Iris pigment epithelial cell (primary cell): Measurements from ENCODE around the gene CABP1.
"Not testable (repeated sequence)": the region's sequence is repeated elsewhere in the genome, so short reads cannot be mapped to it uniquely, and the experiment has no call there.

Source experiments
- DNase-seq: peaks from one replicate; pipeline ENCODE4 v3.0.0-alpha.2; 2011; ENCODE audit warnings: low read depth

CABP1 gene

GRCh38 chr12:120639771-120640721 is at the start of gene CABP1:
TSS of gene CABP1 (plus strand) at chr12:120640626. CDS start at chr12:120640686, 60 bp downstream.
- DNase-seq: no peak

GRCh38 chr12:120590741-120591407 is 49.6 kb upstream of the CABP1 start:
- no peak for DNase-seq

- DNase-seq: no peak
Measured at GRCh38 chr12:120592121-120593049, 48.0 kb upstream of the CABP1 start.

- no peak for DNase-seq
Measured at GRCh38 chr12:120596901-120597300, 43.5 kb upstream of the CABP1 start.

- DNase-seq: no peak
Measured at GRCh38 chr12:120597861-120598260, 42.6 kb upstream of the CABP1 start.

DNA sequence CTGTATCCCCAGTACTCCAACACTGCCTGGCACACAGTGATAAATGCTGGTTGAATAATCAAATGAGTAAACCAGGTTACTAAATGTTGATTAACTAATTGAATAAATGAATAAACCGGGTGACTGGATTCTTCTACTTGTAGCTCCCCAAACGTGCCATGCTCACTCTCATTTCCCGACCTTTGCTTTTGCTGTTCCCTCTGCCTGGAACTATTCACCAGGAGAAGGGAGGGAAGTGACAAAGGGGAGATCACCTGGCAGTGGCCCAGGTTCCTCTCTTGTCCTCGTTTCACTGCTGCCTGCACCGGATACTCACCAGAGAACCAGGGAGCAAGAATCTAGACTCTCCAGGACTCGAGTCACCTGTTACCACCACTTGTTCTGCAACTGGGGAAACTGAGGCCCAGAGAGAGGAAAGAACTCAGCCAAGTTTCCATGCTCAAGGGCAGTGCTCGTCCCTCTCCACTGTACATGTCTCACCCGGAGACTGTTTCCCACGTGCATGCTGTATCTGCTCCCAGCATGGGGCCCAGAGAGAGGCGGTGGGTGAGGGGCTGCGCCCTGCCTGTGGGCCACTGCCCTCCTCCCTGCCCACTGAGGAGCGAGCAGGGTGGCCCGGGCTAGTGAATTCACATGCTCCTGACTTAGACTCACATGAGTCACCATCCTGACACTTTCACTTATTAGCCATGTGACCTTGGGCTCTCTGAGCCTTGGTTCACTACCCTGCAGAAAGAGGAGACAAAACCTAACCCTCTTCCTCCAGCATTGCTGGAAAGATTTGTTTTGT is 41.6 kb upstream of the CABP1 start:
- peak; percentile 54 for DNase-seq

GRCh38 chr12:120599672-120600552 is 40.5 kb upstream of the CABP1 start:
- DNase-seq: no peak

GRCh38 chr12:120602416-120602815 is 38.0 kb upstream of the CABP1 start:
- DNase-seq: not testable (repeated sequence)

DNA sequence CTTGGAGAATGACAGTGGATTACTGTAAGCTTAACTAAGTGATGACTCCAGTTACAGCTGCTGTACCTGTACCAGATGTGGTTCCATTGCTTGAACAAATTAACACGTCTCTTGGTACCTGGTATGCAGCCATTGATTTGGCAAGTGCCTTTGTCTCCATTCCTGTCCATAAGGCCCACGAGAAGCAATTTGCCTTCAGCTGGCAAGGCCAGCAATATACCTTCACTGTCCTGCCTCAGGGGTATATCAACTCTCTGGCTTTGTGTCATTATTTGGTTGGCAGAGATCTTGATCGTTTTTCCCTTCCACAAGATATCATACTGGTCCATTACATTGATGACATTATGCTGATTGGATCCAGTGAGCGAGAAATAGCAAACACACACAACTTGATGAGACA is 29.9 kb upstream of the CABP1 start:
- DNase-seq: no peak

DNA sequence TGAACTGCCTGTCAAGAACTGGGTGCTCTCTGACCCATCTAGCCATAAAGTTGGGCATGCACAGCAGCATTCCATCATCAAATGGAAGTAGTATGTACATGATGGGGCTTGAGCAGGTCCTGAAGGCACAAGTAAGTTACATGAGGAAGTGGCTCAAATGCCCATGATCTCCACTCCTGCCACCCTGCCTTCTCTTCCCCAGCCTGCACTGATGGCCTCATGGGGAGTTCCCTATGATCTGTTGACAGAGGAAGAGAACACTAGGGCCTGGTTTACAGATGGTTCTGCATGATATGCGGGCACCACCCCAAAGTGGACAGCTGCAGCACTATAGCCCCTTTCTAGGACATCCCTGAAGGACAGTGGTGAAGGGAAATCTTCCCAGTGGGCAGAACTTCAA is 28.9 kb upstream of the CABP1 start:
- not testable (repeated sequence) for DNase-seq

DNA sequence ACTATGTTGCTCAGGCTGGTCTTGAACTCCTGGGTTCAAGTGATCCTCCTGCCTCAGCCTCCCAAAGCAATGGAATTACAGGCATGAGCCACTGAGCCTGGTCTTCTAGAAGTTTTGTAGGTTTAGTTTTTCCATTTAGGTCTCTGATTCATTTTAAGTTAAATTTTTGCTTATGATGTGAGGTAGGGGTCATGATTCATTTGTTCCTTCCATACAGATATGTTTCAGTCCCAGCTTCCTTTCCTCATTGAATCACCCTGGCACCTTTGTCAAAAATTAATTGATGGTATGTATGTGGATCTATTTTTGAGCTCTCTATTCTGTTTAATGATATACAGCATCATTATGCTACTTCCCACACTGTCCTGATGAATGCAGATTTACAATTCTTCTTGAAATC is 25.6 kb upstream of the CABP1 start:
- DNase-seq: no peak

DNA sequence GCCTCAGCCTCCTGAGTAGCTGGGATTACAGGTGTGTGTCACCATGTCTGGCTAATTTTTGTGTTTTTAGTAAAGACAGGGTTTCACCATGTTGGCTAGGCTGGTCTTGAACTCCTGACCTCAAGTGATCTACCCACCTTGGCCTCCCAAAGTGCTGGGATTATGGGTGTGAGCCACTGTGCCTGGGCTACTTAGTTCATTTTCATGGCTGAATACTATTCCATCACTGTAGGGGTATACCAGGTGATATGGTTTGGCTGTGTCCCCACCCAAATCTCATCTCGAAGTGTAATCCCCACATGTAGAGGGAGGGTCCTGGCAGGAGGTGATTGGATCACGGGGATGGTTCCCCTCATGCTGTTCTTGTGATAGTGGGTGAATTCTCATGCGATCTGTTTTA is 23.2 kb upstream of the CABP1 start:
- DNase-seq: not testable (repeated sequence)

- not testable (repeated sequence) for DNase-seq
Measured at GRCh38 chr12:120617767-120618166, 22.7 kb upstream of the CABP1 start.

DNA sequence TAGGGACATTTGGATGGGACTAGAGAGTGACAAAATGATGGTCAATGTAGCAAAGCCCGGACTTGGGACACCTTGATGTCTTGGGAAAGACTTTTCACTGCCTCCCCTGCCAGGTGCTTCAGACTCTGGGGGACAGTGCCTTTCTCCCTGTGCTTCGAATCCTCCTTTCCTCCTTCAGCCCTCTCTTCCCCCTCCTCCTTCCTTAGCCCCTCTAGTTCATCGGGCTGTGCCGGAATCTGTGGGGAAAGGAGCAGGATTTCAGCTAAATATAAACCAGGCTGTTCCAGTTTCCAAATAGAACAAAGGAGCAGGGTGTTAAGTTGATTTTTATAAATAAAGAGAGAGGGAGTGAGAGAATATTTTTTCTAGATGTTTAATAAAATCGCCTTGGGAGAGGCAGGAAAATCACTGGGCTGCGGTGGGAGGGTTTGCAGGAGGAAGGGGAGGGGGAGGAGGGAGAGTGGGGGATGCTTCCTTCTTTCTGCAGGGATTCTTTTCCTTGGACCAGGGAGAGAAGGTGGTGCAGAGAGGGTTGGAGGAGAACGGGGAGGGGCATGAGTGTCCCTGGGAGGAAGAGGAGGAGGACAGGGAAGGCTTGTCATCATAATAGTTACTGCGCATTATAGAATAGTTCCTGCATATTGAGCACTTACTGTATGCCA is 21.3 kb upstream of the CABP1 start:
- no peak for DNase-seq

DNA sequence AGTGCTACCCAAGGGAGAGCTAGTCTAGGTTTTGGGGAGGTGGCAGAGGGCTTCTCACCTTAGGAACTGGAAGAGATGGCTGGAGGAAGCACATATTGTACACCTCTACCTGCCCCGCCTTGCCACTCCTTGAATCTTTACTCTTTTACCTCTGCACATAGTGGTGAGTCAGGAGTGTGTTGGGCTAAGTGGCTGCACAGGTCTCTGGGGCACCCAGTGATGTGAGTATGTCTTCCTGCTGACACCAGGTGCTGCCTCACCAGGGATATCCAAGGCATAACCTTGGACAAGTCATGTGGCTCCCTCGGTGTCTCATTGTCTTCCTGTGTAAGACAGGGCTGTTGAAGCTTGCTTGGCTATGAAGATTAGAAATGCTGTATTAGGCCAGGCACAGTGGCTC is 19.8 kb upstream of the CABP1 start:
- no peak for DNase-seq

DNA sequence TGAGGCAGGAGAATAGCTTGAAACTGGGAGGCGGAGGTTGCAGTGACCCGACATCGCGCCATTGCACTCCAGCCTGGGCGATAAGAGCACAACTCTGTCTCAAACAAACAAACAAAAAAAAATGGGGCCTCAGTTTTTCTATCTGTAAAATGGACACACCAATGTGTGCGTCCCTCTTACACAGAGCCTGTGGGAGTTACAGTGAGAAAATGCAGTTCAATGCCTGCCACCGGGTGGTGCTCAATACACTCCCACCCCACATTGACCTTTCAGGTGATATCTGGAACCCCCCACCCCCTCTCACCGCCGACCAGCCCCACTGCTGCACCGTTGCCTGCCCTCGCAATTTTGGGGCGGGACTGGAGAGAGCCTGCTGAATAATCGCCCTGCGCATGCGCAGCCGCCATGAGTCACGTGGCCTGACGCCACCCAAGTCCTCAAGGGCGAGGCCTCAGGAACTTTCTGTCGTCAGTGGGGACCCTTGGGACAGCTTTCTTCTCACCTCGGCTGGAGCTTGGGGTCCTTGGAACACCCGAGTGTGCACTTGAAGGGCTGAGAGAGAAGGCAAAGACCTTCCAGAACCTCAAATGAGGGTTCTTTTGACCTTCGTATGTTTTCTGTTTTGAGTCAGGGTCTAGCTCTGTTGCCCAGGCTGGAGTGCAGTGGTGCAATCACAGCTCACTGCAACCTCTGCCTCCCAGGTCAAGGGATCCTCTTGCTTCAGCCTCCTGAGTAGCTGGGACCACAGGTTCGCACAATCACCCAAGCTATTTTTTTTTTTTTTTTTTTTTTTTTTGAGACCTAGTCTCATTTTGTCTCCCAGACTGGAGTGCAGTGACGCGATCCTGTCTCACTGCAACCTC is 14.6 kb upstream of the CABP1 start:
- DNase-seq: no peak

DNA sequence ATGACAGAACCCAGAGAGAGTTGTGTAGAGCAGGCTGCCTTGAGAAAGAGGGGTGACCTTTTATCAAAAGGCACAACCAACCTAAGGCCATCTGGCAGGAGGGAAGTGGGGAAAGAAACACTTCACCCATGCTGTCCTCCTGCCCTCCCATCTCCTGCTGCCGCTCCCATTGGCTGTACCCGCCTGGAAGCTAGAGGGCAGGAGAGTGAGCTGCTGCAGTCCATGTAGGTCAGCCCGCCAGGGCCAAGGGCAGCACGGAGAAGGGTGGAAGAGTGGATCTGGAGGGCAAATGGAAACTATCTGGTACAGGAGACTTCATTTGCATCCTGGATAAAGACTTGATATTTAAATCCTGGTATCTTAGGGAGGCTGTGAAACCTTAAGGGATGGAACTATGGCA is 11.5 kb upstream of the CABP1 start:
- no peak for DNase-seq

DNA sequence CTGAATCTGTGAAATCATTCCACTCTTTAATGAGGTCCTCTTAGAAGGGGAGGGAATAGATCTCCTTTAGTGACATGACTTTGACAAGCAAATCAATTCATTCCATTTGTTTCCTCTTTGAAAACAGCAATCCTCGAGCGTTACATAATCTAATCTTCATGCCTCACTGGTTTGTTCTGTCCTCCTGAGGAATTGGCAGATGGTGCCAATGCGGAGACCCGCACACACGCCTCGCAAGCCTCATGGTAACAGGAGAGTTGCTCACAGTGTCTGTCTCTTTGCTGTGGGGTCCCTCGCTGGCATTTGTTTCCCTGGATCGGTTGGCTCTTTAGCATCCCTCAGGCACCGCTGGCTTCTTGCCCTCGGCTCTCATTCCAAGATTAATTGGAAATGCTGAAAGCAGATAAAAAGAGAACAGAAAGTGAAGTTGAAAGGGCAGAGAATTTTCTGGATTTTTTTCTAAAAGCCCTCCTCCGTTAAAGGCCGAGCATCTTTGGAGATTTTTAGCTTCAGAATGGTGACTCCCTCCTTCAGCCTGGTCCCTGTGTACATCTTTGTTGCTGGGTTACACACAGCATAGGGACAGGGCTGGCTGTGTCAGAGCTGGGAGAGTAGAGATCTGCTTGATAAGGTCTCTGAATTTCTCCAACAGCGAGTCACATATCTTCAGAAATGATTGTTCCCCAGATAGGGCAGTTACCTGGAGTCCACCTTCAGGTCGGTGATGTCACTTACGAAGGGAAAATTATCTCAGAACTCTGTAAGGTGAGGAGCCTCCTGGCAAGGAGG is 10.1 kb upstream of the CABP1 start:
- no peak for DNase-seq
